K562 (cell line): Measurements from ENCODE around the gene UQCRC1. TPM values are rescaled to one million over a fixed set of nuclear protein-coding genes. Genes with fewer than 3 reads are reported as not detected.
A peak's percentile ranks its signal among the peaks of the same experiment; 100 is the strongest.

ENCODE experiments used
- ARHGAP35 ChIP-seq: fragments of 450-650 bp; IDR thresholded peaks from 2 replicates; pipeline ENCODE4 v1.6.1; 2018; ENCODE audit not compliant: partially characterized antibody
- ARID2 ChIP-seq: fragments of 450-650 bp; IDR thresholded peaks from 2 replicates; pipeline ENCODE4 v1.6.1; 2017; ENCODE audit warnings: antibody characterized with exemption, mild to moderate bottlenecking
- ATF7 ChIP-seq: fragments of 450-650 bp; IDR thresholded peaks from 2 replicates; pipeline ENCODE4 v1.7.1; 2014; ENCODE audit warnings: mild to moderate bottlenecking, moderate library complexity
- CCNT2 ChIP-seq: IDR thresholded peaks from 2 replicates; pipeline ENCODE4 v1.6.1; 2011; ENCODE audit warnings: borderline replicate concordance, low read depth, mild to moderate bottlenecking, moderate library complexity, mixed read lengths, low read length; ENCODE audit not compliant: insufficient read length; ENCODE audit errors: extremely low read depth
- GTF2F1 ChIP-seq: IDR thresholded peaks from 2 replicates; pipeline ENCODE4 v1.6.1; 2011; ENCODE audit warnings: low read depth, low read length, improper control_type of control experiment
- JUND ChIP-seq, 2 experiments: IDR thresholded peaks; 2 replicates in 1 of 2; 3 replicates in 1 of 2; pipeline ENCODE4 v1.6.1; 2011; ENCODE audit warnings: borderline replicate concordance in 2 of 2, low read depth in 2 of 2, low read length in 2 of 2, improper control_type of control experiment in 1 of 2, missing biosample characterization in 1 of 2, missing genetic modification characterization in 1 of 2, missing genetic modification reagents in 1 of 2
- MAFG ChIP-seq: fragments of 450-650 bp; conservative IDR thresholded peaks from 2 replicates; pipeline ENCODE4 v1.6.1; 2016; ENCODE audit warnings: missing genetic modification characterization, missing compliant biosample characterization
- MEIS2 ChIP-seq: fragments of 450-650 bp; IDR thresholded peaks from 2 replicates; pipeline ENCODE4 v1.6.1; 2014; ENCODE audit warnings: mild to moderate bottlenecking; ENCODE audit not compliant: partially characterized antibody
- MYC ChIP-seq, 2 experiments: fragments of 250-450 bp in 1 of 2; sonication (Bioruptor Pico) in 1 of 2; IDR thresholded peaks; 2 replicates each; pipeline versions ENCODE4 v1.5.1 to v1.6.1; 2012 to 2021; ENCODE audit warnings: low read depth in 2 of 2, borderline replicate concordance in 1 of 2, improper control_type of control experiment in 1 of 2, low read length in 1 of 2, mild to moderate bottlenecking in 1 of 2, moderate library complexity in 1 of 2
- POLR2A ChIP-seq: fragments of 450-650 bp; conservative IDR thresholded peaks from 2 replicates; pipeline ENCODE4 v1.6.1; 2016
- PRPF4 ChIP-seq: fragments of 200-400 bp; formaldehyde crosslinking; IDR thresholded peaks from one replicate; pipeline ENCODE4 v1.6.1; 2017; ENCODE audit warnings: low read length, low read depth, mild to moderate bottlenecking; ENCODE audit not compliant: insufficient read depth, poor library complexity, severe bottlenecking
- RBBP5 ChIP-seq: fragments of 200-600 bp; sonication (generic); IDR thresholded peaks from 2 replicates; pipeline ENCODE4 v1.6.1; 2012; ENCODE audit warnings: borderline replicate concordance, mild to moderate bottlenecking, low read length, control low read depth, inconsistent platforms; ENCODE audit not compliant: insufficient read depth, poor library complexity, severe bottlenecking
- SP1 ChIP-seq: sonication (generic); formaldehyde crosslinking; IDR thresholded peaks from 2 replicates; pipeline ENCODE4 v1.8.1; 2022; ENCODE audit warnings: mild to moderate bottlenecking, missing genetic modification reagents
- SRF ChIP-seq, 2 experiments: fragments of 250-450, 450-650 bp in 1 of 2; sonication (Bioruptor Pico) in 1 of 2; sonication (generic) in 1 of 2; formaldehyde crosslinking; IDR thresholded peaks; 2 replicates each; pipeline versions ENCODE4 v1.5.0 to v1.5.1; 2020 to 2022; ENCODE audit warnings: mild to moderate bottlenecking in 1 of 2, missing genetic modification reagents in 1 of 2
- TAF1 ChIP-seq: IDR thresholded peaks from 2 replicates; pipeline ENCODE4 v1.6.1; 2011; ENCODE audit warnings: mild to moderate bottlenecking, low read length, moderate library complexity; ENCODE audit not compliant: insufficient read depth, control insufficient read depth, severe bottlenecking; ENCODE audit errors: extremely low read depth
- ZFX ChIP-seq: sonication (generic); formaldehyde crosslinking; IDR thresholded peaks from 2 replicates; pipeline ENCODE4 v1.8.0; 2022; ENCODE audit warnings: mild to moderate bottlenecking, missing genetic modification reagents, moderate library complexity
- ZNF224 ChIP-seq: sonication (generic); formaldehyde crosslinking; IDR thresholded peaks from 2 replicates; pipeline ENCODE4 v1.8.0; 2022; ENCODE audit warnings: mild to moderate bottlenecking, missing genetic modification reagents
- ZNF384 ChIP-seq: IDR thresholded peaks from 2 replicates; pipeline ENCODE4 v1.6.1; 2012; ENCODE audit warnings: low read depth, low read length, improper control_type of control experiment
- ZNF764 ChIP-seq: fragments of 250-450 bp; sonication (Bioruptor Pico); IDR thresholded peaks from 2 replicates; pipeline ENCODE4 v1.4.0; 2020; ENCODE audit warnings: low read depth, mild to moderate bottlenecking, moderate library complexity
- ZNF785 ChIP-seq: fragments of 250-450 bp; sonication (Bioruptor Pico); IDR thresholded peaks from 2 replicates; pipeline ENCODE4 v1.4.0; 2020; ENCODE audit warnings: mild to moderate bottlenecking
- polyA plus RNA-seq, 8 experiments: library from polyadenylated mRNA; depleted of rRNA in 4 of 8; stranded (reverse) in 5 of 8; unstranded in 3 of 8; fragments of >200 nt; fragmentation: Nextera tagmentation in 2 of 8; fragmentation: Illumina TruSeq in 1 of 8; extraction: Ambion mirVana in 2 of 8; extraction: Trizol in 1 of 8; gene quantifications; 2 replicates each; pipeline versions ENCODE4 v1.2.1 to v1.2.3, GENCODE V29; 2011 to 2014; ENCODE audit warnings: inconsistent platforms in 1 of 8, missing spikeins in 1 of 8
- total RNA-seq, 7 experiments: library from RNA; depleted of rRNA in 6 of 7; stranded (reverse); fragments of >200 nt in 6 of 7; fragmentation: Illumina TruSeq in 2 of 7; extraction: Trizol in 2 of 7; gene quantifications; 2 replicates each; pipeline versions ENCODE4 v1.2.1 to v1.2.3, GENCODE V29; 2011 to 2021; ENCODE audit warnings: low replicate concordance in 1 of 7
- TF ChIP-seq, protein P1 (sequence below): IDR thresholded peaks from 3 replicates; pipeline ENCODE4 v1.6.1; 2011; ENCODE audit warnings: borderline replicate concordance, mild to moderate bottlenecking, moderate library complexity; ENCODE audit not compliant: insufficient read length; ENCODE audit errors: extremely low read depth
- TF ChIP-seq, protein P2 (sequence below): sonication (generic); formaldehyde crosslinking; IDR thresholded peaks from 2 replicates; pipeline ENCODE4 v1.8.0; 2022; ENCODE audit warnings: missing genetic modification reagents, mild to moderate bottlenecking, borderline replicate concordance

Gene UQCRC1
- total and polyA plus RNA-seq, 9 of the 15 experiments (the other 6 are each of a cell fraction or from before 2014, with no cell fraction given), result 125 to 424 (median 268) TPM

- TF ChIP-seq GTF2F1 (0 out of 2 replicates have a peak, but pooled peaks have one; percentile 46), ZFX (CRISPR knock-in tag) (peak; percentile 57), JUND (IDR thresholded peaks at IDR 0.05; ENCODE audit: borderline replicate concordance, low read depth, low read length) (no peak), JUND (tag; IDR thresholded peaks at IDR 0.05; ENCODE audit: borderline replicate concordance, low read depth, low read length) (no peak), ZNF764 (CRISPR knock-in tag) (no peak), PRPF4 (no peak), ZNF785 (CRISPR knock-in tag) (no peak), SRF (CRISPR knock-in tag; IDR thresholded peaks at IDR 0.05) (peak in 1 of 2 experiments; percentile 62; a peak in 2 of 4 replicates), TAF1 (peak; percentile 31), MAFG (tag) (no peak), ZNF224 (CRISPR knock-in tag) (no peak), POLR2A (peak; percentile 69), ARID2 (no peak), ZNF384 (0 out of 2 replicates have a peak, but pooled peaks have one; percentile 11), MYC (IDR thresholded peaks at IDR 0.05; ENCODE audit: low read depth, low read length) (peak; percentile 3; the same call in 1 of the 2 replicates), MYC (CRISPR knock-in tag; IDR thresholded peaks at IDR 0.05; ENCODE audit: borderline replicate concordance, low read depth) (no peak), MEIS2 (peak; percentile 94), ARHGAP35 (no peak), CCNT2 (peak; percentile 53), ATF7 (peak; percentile 44; the same call in 1 of the 2 replicates), SP1 (CRISPR knock-in tag) (peak; percentile 63; the same call in 1 of the 2 replicates), RBBP5 (peak; percentile 26)
- TF ChIP-seq, protein P1, sequence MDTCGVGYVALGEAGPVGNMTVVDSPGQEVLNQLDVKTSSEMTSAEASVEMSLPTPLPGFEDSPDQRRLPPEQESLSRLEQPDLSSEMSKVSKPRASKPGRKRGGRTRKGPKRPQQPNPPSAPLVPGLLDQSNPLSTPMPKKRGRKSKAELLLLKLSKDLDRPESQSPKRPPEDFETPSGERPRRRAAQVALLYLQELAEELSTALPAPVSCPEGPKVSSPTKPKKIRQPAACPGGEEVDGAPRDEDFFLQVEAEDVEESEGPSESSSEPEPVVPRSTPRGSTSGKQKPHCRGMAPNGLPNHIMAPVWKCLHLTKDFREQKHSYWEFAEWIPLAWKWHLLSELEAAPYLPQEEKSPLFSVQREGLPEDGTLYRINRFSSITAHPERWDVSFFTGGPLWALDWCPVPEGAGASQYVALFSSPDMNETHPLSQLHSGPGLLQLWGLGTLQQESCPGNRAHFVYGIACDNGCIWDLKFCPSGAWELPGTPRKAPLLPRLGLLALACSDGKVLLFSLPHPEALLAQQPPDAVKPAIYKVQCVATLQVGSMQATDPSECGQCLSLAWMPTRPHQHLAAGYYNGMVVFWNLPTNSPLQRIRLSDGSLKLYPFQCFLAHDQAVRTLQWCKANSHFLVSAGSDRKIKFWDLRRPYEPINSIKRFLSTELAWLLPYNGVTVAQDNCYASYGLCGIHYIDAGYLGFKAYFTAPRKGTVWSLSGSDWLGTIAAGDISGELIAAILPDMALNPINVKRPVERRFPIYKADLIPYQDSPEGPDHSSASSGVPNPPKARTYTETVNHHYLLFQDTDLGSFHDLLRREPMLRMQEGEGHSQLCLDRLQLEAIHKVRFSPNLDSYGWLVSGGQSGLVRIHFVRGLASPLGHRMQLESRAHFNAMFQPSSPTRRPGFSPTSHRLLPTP, result no peak
- TF ChIP-seq, protein P2, sequence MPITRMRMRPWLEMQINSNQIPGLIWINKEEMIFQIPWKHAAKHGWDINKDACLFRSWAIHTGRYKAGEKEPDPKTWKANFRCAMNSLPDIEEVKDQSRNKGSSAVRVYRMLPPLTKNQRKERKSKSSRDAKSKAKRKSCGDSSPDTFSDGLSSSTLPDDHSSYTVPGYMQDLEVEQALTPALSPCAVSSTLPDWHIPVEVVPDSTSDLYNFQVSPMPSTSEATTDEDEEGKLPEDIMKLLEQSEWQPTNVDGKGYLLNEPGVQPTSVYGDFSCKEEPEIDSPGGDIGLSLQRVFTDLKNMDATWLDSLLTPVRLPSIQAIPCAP (CRISPR knock-in tag), result no peak
Observed at GRCh38 chr3:48556796-48557626, 52.4 kb downstream of the UQCRC1 start, which contains the start of gene PFKFB4 (continued).
